ENCODE results near the gene VPS13A. TPM values are rescaled to one million over a fixed set of nuclear protein-coding genes. Genes with fewer than 3 reads are reported as not detected.

The VPS13A gene
- total and polyA plus RNA-seq, 12 donors = 16.2 to 64.0 (median 32.2) TPM

DNA sequence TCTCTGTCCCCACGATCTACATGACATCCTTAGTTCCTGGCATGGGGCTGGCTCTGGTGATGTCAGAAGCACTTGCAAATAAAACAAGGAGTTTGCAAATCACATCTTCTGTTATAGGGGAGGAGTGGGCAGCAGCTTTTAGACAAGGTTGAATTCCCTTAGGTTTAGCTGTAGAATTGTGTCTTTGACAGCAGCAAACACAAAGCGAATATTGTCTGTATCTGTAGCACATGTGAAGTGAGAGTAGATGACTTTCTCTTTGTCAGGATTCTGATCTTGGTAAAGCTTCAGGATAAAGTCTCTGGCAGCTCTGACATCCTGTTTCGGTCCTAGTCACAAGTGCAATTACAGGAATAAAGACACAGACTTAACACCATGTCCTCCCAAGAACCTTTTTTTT, 246.5 kb downstream of the VPS13A start:
- TF ChIP-seq CTCF (IDR thresholded peaks at IDR 0.05) (no peak), POLR2A (IDR thresholded peaks at IDR 0.05) (no peak)
- no peaks in the 10 kb centered on the region for H3K36me3 ChIP-seq (replicated peaks in 1 of 2)
- no peaks in the 10 kb centered on the region for H3K27me3 ChIP-seq
- no peak overlapping the region for H3K4me3 ChIP-seq
- no peak for DNase-seq
- H3K4me1 ChIP-seq (replicated peaks in 1 of 2) = no peaks in the 10 kb centered on the region
- no peak overlapping the region for H3K27ac ChIP-seq
- no peaks in the 10 kb centered on the region for H3K9me3 ChIP-seq (replicated peaks in 1 of 3)
- intact Hi-C loops (cut with DNase I) = no loop called here
- WGBS, 4 donors = 92 to 96% (median 94%) methylated on average over 3 of the region's 3 CpGs

DNA sequence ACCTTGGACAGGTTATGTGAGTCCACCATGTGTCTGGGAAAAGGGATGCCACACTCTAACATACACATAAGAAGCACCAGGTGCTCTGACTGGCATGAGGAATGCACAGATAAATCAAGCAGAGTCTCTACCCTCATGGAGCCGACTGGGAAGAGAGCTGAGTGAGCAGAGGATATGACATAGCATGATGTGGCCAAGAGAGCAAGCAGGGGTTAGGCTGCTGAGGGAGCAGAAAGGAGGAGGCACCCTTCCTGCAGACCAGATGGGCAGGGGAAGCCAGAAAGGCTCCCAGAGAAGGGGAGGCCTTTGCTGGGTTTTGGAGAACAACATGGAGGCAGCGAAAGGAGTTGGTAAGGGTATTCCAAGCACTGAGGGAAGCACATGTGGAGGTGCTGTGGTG, 247.7 kb downstream of the VPS13A start:
- Histone ChIP-seq H3K27ac (no peak overlapping the region), H3K9me3 (replicated peaks in 1 of 3) (no peaks in the 10 kb centered on the region), H3K4me1 (replicated peaks in 1 of 2) (no peaks in the 10 kb centered on the region), H3K4me3 (no peak overlapping the region), H3K36me3 (replicated peaks in 1 of 2) (no peaks in the 10 kb centered on the region), H3K27me3 (no peaks in the 10 kb centered on the region)
- WGBS, 4 donors = 80 to 83% (median 82%) methylated on average over 2 of the region's 2 CpGs
- intact Hi-C loops (cut with DNase I) = no loop called here
- DNase-seq = no peak
- TF ChIP-seq CTCF (IDR thresholded peaks at IDR 0.05) (no peak), POLR2A (IDR thresholded peaks at IDR 0.05) (no peak)

- Histone ChIP-seq H3K4me1 (replicated peaks in 1 of 2) (no peaks in the 10 kb centered on the region), H3K4me3 (no peak overlapping the region), H3K27ac (no peak overlapping the region), H3K27me3 (no peaks in the 10 kb centered on the region), H3K36me3 (replicated peaks in 1 of 2) (no peaks in the 10 kb centered on the region), H3K9me3 (replicated peaks in 1 of 3) (no peaks in the 10 kb centered on the region)
- TF ChIP-seq CTCF (IDR thresholded peaks at IDR 0.05) = no peak
- no peak for TF ChIP-seq POLR2A (IDR thresholded peaks at IDR 0.05)
- 50 to 91% (median 64%) methylated on average over 3 of the region's 3 CpGs for WGBS, 4 donors
- intact Hi-C loops (cut with DNase I) = no loop called here
- DNase-seq = no peak
These were observed 249.4 kb downstream of the VPS13A start for GRCh38 chr9:77426712-77427111.

DNA sequence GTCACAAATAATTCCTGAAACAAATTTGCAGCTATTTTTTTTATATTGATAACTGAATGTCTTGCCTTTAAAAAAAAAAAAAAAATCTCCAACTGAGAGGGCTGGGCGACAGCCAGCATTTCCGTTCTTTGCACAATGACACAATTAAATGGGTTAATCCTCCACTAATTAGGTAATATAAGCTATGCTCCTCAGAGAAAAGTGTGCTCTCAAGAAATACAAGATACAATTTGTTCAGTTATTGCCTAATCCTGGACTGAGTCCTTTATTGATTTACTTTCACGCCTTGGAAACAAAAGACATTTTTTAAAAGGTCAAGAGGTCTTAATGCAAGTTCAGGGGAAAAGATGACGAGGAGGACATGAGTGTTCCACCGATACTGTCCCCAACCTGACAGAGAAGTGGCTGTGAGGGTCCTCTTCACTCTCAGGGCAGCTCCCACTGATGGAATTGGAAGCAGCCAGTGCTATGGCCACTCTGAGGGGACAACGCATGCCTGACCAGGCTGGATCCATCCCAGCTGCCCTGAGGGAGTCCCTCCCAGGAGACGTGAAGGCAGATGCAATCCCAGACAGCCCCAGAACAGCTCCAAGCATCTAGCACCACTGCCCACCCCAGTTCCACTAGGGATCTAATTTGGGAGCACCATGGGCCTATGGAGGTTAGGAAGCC, 250.1 kb downstream of the VPS13A start:
- TF ChIP-seq POLR2A (IDR thresholded peaks at IDR 0.05) (no peak), CTCF (IDR thresholded peaks at IDR 0.05) (no peak)
- no peaks in the 10 kb centered on the region for H3K4me1 ChIP-seq (replicated peaks in 1 of 2)
- intact Hi-C loops (cut with DNase I) = no loop called here
- DNase-seq = no peak
- H3K27me3 ChIP-seq = no peaks in the 10 kb centered on the region
- no peaks in the 10 kb centered on the region for H3K9me3 ChIP-seq (replicated peaks in 1 of 3)
- no peak overlapping the region for H3K4me3 ChIP-seq
- no peaks in the 10 kb centered on the region for H3K36me3 ChIP-seq (replicated peaks in 1 of 2)
- H3K27ac ChIP-seq = no peak overlapping the region
- 60 to 84% (median 70%) methylated on average over 5 to 7 of the region's 7 CpGs for WGBS, 4 donors

All from adrenal gland (tissue), 12 donors.